Suppressor macrophage treated with lipopolysaccharide for 4 hours (primary cell): ENCODE data around the gene CDHR5.
"Not testable (repeated sequence)": the region's sequence is repeated elsewhere in the genome, so short reads cannot be mapped to it uniquely, and the experiment has no call there.

Source experiments
- DNase-seq: peaks from one replicate; pipeline ENCODE4 v3.0.0-alpha.2; 2020

Gene CDHR5

DNA sequence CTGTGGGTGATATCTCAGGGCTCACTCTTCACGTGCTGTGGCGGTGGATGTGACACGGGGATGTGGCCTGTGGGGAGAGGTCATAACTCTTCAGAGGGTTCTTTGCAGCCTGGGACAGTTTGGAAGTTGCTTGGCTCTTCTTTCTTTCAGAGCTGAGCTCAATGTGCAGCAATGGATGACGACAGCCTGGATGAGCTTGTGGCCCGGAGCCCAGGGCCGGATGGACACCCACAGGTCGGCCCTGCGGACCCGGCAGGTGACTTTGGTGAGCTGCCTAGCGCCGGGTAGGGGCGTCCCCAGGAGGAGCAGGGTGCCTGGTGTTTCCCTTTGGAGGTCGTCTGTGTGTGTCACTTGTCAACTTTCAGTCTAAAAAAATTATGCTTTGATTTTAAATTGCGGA lies 43.4 kb downstream of the CDHR5 start:
- DNase-seq = no peak

DNA sequence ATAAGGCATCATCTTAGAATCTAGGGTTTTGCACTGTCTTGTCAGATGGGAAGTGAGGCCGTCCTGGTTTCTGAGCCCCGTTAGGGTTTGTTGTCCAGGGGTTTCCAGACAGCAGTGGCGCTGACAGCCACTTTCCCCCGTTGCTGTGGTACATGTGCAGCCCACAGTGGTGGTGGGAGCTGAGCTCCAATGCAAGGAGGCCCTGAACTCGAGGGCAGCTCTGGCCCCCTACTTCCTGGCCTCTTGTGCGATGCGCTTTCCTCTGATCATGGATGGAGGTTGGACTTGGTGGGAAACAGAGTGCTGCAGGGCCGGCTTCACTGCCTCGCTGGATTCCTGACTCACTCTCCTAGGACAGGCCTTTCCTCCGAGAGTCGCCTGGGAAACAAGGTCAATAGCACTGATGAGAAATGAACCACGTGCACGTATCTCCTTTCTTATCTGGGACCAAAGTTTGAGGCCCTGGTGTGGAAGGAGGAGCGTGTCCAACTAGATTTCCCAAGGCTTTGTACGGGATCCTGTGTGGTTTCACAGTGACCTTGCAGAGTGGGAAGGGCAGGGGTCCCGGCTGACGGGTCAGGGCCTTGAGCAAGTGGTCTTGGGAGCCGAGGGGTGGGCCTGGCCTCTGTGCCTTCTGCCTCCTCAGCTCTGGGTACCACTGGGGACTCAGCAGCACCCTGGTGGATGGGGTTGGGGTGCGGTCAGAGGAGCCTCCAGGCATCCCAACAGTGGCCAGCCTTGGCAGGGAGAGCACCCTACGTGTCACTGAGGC lies 44.7 kb downstream of the CDHR5 start:
- no peak for DNase-seq

DNA sequence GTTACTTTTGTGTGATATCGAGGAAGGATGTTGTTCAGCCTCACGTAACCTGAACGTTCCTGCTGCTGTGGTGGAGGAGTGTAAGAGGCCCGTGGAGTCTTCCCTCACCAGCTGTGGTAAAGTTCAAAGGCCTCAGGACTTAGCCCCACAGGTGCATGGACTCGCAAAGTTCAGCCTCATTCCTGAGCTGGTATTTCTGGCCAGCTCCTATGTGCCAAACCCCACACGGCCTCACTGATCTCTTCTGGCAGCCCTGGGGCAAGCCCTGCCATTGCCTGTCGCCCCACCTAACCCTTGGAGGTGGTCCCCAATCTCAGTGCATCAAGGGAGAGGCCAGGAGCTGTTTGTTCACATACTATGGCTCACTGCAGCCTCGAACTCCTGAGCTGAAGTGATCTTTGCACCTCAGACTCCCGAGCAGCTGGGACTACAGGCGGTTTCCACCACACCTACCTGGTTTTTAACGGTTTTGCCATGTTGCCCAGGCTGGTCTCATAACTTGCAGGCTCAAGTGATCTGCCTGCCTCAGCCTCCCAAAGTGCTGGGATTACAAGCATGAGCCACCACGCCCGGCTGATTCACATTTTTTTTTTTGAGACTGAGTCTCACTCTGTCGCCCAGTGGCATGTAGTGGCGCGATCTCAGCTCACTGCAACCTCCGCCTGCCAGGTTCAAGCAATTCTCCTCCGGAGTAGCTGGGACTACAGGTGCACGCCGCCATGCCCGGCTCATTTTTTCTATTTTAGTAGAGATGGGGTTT lies 46.3 kb downstream of the CDHR5 start:
- DNase-seq = no peak

DNA sequence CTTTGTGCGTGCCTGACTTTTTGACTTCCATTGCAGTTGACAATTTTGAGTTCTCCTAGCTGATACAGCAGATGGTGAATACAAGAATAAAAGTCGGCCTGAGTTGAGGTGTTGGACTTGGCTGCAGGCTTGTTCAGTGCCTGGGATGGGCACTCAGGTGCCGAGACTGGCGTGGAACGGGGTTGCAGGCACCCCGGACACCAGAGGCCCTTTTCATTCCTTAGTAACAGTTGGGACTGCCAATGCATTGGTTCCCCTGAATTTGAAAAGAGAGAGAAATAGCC lies 47.2 kb downstream of the CDHR5 start:
- no peak for DNase-seq

- no peak for DNase-seq
Observed at GRCh38 chr11:576811-577610, 47.7 kb downstream of the CDHR5 start.

DNA sequence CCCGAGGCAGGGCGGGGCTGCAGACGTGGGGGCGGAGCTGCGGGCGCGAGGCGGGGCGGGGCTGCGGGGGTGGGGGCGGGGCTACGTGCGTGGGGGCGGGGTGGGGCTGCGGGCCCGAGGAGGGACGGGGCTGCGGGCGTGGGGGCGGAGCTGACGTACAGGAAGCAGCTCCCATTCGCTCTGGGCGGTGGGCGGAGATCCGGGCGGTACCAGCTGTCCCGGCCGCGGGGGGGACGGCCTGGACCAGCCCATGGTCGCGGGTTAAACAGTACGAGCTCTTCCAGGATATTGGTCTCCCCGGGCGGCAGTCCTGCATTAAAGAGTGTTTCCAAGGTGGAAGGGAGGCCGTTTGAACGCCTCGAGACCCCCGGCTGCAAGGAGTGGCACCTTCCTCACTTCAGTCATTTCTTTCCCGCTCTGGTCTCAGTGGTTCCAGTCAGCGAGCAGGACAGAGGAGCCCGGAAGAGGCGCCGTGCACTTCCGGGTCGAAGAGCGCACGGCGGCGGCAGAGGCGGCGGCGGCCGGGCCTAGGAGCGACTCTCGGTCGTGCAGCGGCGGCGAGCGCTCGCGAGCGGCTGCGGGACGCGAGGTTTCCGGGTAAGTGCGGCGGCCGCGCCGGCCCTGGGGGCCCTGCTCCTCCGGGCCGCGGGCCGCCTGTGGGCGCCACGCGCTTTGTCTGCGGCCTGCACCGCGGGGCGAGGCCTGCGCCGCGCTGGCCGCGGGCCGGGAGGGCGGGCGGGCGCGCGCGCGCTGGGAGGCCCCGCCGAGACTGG lies 48.6 kb downstream of the CDHR5 start, which contains the start of gene PHRF1:
PHRF1 (plus strand) TSS at position 475 of the 773 bp plus-strand sequence. CDS start 5,043 bp downstream, outside the sequence.
- DNase-seq = peak; percentile 97

- no peak for DNase-seq
Observed at GRCh38 chr11:575313-575995, 49.3 kb downstream of the CDHR5 start.

DNA sequence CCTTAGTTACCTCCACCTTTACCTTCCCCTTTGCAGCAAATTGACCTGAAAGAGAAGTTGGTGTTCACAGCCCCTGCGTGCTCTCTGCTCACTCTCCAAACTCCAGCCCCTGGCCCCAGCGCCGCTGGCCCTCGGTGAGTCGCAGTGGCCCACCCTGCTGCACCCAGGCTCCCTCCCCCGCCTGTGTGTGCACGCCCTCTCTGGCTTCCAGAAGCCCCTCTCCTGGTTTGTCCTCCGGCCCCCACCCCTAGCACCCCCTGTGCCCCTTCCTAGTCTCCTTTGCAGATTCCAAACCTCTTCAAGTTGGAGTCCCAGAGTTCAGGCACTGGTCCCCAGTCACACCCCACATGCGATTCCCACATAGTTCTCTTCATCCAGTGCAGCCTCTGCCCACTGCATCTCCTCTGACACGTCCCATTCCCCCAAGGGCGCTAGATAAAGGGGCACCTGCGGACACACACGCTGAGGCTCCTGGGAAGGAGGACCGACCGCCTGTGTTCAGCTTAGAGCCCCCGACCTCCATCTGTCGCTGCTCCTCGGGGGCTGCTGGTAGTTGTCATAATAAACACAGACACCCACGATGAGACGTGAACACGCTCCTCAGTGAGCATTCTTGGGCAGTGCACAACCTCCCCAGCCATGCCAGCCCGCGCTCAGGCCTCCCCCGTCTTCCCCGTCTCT lies 50.0 kb downstream of the CDHR5 start:
- no peak for DNase-seq

DNA sequence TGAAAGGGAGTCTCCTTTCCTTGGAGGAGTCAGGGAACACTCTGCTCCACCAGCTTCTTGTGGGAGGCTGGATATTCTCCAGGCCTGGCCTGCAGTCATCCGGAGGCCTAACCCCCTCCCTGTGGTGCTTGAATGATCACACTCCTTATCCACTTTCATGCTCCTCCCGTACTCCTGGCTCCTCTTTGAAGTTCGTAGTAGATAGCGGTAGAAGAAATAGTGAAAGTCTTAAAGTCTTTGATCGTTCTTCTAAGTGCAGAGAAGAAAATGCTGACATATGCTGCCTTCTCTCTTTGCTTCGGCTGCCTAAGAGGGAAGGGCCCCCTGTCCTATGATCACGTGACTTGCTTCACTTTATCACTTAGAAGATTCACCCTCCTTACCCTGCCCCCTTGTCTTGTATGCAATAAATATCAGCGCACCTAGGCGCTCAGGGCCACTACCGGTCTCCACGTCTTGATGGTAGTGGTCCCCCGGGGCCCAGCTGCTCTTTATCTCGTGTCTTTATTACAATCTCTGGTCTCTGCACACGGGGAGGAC lies 50.7 kb downstream of the CDHR5 start:
- not testable (repeated sequence) for DNase-seq

DNA sequence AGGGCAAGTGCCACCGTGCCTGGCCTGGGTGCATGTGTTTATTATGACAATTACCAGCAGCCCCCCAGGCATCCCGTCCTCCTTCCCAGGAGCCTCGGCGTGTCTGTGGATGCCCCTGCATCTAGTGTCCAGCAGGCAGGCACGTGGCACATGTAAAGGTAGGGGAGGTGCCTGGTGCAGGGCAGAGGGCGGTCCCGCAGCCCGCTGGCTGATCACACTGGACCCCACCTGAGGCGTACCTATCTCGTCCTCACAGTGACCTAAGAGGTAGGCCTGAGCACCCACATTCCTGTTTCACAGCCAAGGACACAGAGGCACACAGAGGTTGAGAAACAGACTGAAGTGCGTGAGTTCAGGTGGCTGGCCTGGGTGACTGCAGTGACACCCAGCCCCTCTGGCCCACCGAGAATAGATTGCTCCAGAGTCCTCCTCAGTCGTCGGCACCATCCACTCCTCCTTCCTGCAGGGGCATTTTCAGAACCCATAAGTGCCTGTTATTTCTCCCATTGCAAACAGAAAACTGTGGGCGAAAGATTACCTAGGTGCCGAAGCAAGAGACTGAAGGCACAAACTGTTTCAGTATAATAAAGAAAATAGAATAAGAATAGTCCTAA lies 51.5 kb downstream of the CDHR5 start:
- DNase-seq = no peak

DNA sequence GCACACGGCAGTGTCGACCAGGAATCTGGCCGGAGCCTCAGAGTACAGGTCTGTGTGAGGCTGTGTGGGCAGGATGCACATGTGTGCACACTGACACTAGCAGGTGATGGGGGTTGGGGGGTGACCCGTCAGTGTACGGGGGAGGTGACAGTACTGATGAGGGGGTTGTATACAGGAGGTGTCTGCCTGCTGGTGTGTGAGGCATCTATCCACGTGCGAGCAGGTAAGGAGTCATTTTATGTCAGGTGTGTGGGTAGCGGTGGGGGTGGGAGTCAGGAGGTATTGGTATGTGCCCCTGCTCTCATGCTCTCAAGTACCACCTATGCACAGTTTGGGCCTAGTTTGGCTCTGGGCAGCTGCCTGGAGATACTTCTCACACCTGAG lies 53.0 kb downstream of the CDHR5 start:
- DNase-seq = no peak

- no peak for DNase-seq
Observed at GRCh38 chr11:569158-569885, 55.4 kb downstream of the CDHR5 start.

DNA sequence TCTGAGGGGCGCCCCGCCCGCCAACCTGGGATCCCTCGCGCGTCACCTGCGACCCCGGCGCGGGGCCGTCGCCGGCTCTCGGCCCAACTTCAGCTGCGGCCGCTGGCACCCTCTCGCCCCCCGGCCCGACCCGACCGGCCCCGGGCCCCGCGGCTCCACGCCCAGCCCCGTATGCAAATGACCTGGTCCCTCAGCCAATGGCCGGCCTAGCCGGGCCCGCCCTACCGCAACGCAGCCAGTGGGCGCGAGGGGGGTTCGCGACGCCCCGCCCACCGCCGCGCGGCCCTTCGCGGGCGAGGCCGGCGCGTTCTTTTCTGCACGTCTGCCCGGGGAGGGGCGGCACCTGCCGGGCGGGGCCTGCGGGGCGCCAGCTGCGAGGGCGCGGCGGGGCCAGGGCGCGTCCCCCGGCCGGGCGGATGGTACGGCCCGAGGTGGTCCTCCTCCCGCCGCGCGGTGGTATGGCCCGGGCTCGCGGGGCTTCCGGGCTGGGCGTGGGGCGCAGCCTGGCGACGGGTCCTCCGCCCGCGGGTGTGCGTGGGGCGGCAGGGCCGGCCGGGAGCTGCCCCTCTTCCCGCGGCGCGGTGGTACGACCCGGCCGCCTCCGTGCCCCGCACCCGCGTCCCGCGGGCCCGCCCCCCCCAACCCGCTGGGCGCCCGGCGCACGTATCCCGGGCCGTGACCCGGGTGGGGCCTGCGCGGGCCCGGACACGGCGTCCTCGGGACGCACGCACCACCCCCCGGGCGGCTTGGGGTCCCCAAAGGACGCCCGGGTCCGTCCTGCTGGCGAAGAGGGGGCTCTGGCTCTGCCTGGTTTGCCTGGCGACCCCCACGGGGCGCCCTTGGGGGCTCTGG lies 56.2 kb downstream of the CDHR5 start:
- peak; percentile 99 for DNase-seq

DNA sequence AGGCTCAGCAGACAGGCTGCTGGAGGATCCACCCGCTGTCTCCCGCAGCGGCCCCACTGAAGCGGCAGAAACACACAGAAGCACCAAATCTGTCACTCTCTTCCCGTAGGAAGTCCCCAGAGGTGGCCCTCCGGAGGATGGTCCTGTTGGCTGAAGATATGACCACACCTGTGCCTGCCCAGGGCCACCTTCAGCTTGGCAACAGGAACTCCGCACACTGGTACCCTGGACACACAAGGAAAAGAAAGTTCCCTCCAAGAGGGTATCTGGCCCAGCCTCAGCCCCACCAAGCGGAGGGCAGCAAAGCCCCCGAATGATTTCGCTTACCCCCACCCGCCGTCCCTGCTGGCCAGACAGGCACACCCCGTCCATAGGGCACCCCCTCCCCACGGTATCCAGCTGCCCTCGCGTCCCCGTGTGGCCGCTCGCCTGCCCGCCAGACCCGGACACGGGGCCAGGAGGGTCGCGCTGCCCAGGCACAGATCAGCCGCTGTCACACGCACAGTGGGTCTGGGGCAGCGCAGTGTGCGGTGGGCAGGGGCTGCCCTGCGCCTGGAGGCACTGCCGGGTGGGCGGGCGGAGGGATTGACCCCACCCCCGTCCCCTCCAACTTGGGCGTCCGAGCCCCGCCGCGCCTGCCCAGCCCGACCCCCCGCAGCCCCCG lies 57.0 kb downstream of the CDHR5 start:
- no peak for DNase-seq

DNA sequence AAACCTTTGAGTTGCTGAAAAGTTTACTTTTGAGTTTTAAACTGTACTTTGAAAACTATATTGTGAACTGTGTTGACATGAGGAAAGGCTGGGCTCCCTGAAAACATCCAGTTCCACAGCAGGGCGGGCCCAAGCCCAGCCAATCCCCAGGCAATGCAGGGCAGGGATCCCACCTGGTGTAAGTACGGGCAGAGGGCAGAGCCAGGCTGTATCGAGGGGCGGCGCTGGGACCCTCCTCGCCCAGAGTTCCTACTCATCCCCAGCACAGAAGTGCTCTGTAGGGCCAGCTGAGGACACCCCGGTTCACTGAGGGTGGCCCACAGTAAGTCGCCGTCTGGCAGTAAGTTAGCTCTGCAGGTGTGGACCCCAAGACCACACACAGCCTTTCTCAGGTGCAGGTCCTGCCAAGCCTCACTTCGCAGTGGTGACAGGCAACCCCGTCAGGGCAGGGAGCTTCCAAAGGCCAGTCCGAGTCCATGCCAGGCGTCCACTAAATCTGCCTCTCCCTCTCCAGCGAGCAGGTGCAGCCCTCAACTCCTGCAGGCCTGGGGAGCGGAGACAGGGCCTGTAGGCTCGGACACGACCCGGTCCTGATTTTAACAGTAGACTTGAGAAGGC lies 57.6 kb downstream of the CDHR5 start:
- DNase-seq = no peak
